Activated T-cell treated with anti-CD3 and anti-CD28 coated beads, Interleukin-2, amount 50 U/mL, for 1 hour (primary cell): ENCODE measurements around the gene OR2C3.
"Not testable (repeated sequence)": the region's sequence is repeated elsewhere in the genome, so short reads cannot be mapped to it uniquely, and the experiment has no call there.

ENCODE experiments used
- DNase-seq: peaks from one replicate; pipeline ENCODE4 v3.0.0-alpha.2; 2020

The OR2C3 gene

GRCh38 chr1:247536340-247536739, at the start of gene OR2C3:
Gene OR2C3, minus strand, starts transcription at chr1:247536440. Its CDS starts 3,929 bp downstream, at chr1:247532511.
- DNase-seq, result no peak

GRCh38 chr1:247578946-247579460, 42.8 kb upstream of the OR2C3 start:
- no peak for DNase-seq

GRCh38 chr1:247576514-247576913, 40.3 kb upstream of the OR2C3 start:
- no peak for DNase-seq

- DNase-seq, result no peak
Observed at GRCh38 chr1:247574664-247575063, 38.4 kb upstream of the OR2C3 start.

- no peak for DNase-seq
Observed at GRCh38 chr1:247574236-247574635, 38.0 kb upstream of the OR2C3 start.

- no peak for DNase-seq
Observed at GRCh38 chr1:247562198-247562597, 26.0 kb upstream of the OR2C3 start.

- no peak for DNase-seq
Observed at GRCh38 chr1:247561711-247562110, 25.5 kb upstream of the OR2C3 start.

GRCh38 chr1:247557926-247558674, 21.9 kb upstream of the OR2C3 start:
- no peak for DNase-seq

- no peak for DNase-seq
Observed at GRCh38 chr1:247552231-247552630, 16.0 kb upstream of the OR2C3 start.

GRCh38 chr1:247551721-247552120, 15.5 kb upstream of the OR2C3 start:
- DNase-seq, result no peak

- no peak for DNase-seq
Observed at GRCh38 chr1:247548769-247549182, 12.5 kb upstream of the OR2C3 start, which contains the start of gene GCSAML. Gene GCSAML, plus strand, starts transcription at chr1:247549134. Its CDS starts 58 bp downstream, at chr1:247549192.

- DNase-seq, result no peak
Observed at GRCh38 chr1:247548092-247548491, 11.9 kb upstream of the OR2C3 start.

GRCh38 chr1:247542811-247543210, 6.6 kb upstream of the OR2C3 start:
- no peak for DNase-seq

- no peak for DNase-seq
Observed at GRCh38 chr1:247540581-247540980, 4.3 kb upstream of the OR2C3 start.

GRCh38 chr1:247539215-247539614, 3.0 kb upstream of the OR2C3 start:
- DNase-seq, result no peak

GRCh38 chr1:247538561-247538960, 2.3 kb upstream of the OR2C3 start:
- DNase-seq, result no peak

GRCh38 chr1:247535402-247535801, 838 bp downstream of the OR2C3 start:
- DNase-seq, result no peak

GRCh38 chr1:247531937-247532336, 4.3 kb downstream of the OR2C3 start:
- DNase-seq, result no peak

- DNase-seq, result no peak
Observed at GRCh38 chr1:247530785-247531184, 5.5 kb downstream of the OR2C3 start.

GRCh38 chr1:247529771-247530355, 6.4 kb downstream of the OR2C3 start:
- no peak for DNase-seq

GRCh38 chr1:247528812-247529474, 7.3 kb downstream of the OR2C3 start:
- DNase-seq, result no peak

GRCh38 chr1:247521886-247522285, 14.4 kb downstream of the OR2C3 start:
- not testable (repeated sequence) for DNase-seq

GRCh38 chr1:247518613-247518891, 17.7 kb downstream of the OR2C3 start:
- DNase-seq, result no peak
